22Rv1 (cell line): ENCODE data around the gene PDGFA.
"Not testable (repeated sequence)": the region's sequence is repeated elsewhere in the genome, so short reads cannot be mapped to it uniquely, and the experiment has no call there.

Experiments
- CTCF ChIP-seq: fragments of 450-650 bp; IDR thresholded peaks from 2 replicates; pipeline ENCODE4 v1.5.1; 2017; ENCODE audit warnings: mild to moderate bottlenecking
- ZFX ChIP-seq: fragments of 450-650 bp; IDR thresholded peaks from 2 replicates; pipeline ENCODE4 v1.6.1; 2017; ENCODE audit warnings: antibody characterized with exemption, borderline replicate concordance

GRCh38 chr7:551615-551970, 31.9 kb upstream of the PDGFA start:
- not testable (repeated sequence) for TF ChIP-seq CTCF, ZFX
